ENCODE measurements around the gene MT1B. TPM values are rescaled to one million over a fixed set of nuclear protein-coding genes. Genes with fewer than 3 reads are reported as not detected.

The MT1B gene
- total RNA-seq, 1 donor from 2014 or later, result not detected

DNA sequence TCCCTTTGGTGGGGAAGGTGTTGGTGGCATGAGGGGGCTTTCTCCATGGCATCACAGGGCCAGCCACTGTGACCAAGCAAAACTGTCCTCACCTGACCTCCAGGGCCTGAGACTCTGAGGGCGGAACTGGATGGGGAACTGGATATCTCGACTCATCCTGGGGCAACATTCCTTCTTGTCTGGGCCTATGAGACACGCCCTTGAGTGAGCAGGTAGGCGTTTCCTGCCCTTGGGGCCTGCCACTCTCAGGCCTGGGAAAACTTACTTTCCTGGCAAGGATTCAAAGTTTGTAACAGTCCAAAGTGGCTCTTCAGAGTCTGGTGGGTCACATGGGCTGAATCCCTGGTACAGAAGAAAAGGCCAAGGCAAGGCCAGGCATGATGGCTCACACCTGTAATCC is 40.2 kb downstream of the MT1B start:
- Mint-ChIP-seq H3K27me3 (ENCODE audit: insufficient read depth) (peaks cover 7% of the 10 kb centered on the region), H3K27ac (no peak overlapping the region), H3K36me3 (ENCODE audit: low read depth) (no peaks in the 10 kb centered on the region), H3K4me1 (ENCODE audit: low read depth) (no peaks in the 10 kb centered on the region), H3K4me3 (no peak overlapping the region), H3K9me3 (no peaks in the 10 kb centered on the region)
- DNase-seq (ENCODE audit: low spot score), result no peak
- intact Hi-C loops (cut with micrococcal nuclease), result no loop called here

DNA sequence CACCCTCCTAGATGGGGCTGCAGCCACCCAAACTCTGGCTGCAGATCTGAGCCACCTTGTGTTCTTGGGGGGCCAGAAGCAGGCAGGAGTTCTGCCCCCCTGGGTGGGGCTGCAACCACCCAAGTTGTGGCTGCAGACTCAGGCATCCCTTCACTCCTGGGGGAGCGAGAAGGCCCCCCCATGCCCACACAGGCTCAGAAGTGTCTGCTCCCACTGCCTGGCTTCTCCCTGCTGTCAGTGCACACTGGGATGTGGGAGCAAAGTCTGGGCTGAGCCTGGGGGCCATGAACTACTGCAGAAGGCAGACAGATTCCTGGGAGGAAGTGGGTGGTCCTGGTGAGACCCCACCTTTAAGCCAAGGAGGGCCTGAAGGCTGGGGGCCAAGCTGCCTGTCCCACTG is 43.6 kb downstream of the MT1B start:
- H3K27ac Mint-ChIP-seq, result no peak overlapping the region
- peaks cover 13% of the 10 kb centered on the region for H3K27me3 Mint-ChIP-seq (ENCODE audit: insufficient read depth)
- H3K36me3 Mint-ChIP-seq (ENCODE audit: low read depth), result no peaks in the 10 kb centered on the region
- DNase-seq (ENCODE audit: low spot score), result no peak
- no peak overlapping the region for H3K4me3 Mint-ChIP-seq
- intact Hi-C loops (cut with micrococcal nuclease), result no loop called here
- no peaks in the 10 kb centered on the region for H3K4me1 Mint-ChIP-seq (ENCODE audit: low read depth)
- no peaks in the 10 kb centered on the region for H3K9me3 Mint-ChIP-seq

DNA sequence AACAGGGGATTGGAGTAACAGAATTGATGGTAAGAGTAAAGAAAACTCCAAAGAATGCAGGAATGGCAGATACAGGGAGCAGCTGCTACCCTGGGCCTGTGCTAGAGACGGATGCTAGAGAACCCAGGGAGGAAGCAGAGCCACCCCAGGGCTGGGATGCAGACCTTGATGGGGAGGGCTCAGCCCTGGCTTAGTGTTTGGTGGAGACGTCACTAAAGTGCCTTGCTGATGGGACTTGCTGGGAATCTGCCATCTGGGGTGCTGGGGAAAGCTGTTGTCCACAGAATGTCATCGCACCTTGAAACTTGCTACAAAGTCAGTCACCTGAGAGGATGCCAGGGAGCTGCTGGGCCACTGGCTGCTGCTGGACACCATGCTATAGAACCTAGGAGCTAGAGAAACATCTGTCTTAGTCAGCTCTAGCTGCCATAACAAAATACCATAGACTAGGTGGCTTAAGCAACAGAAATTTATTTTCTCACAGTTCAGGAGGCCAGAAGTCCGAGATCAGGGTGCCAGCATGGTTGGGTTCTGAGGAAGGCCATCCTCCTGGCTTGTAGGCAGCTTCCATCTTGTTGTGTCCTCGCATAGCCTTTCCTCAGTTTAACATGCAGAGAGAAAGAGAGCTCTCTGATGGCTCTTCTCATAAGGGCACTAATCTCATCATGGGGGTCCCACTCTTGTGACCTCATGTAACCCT is 45.9 kb downstream of the MT1B start:
- H3K27ac Mint-ChIP-seq, result no peak overlapping the region
- intact Hi-C loops (cut with micrococcal nuclease), result no loop called here
- H3K9me3 Mint-ChIP-seq, result no peaks in the 10 kb centered on the region
- H3K4me1 Mint-ChIP-seq (ENCODE audit: low read depth), result peaks cover 11% of the 10 kb centered on the region
- no peaks in the 10 kb centered on the region for H3K36me3 Mint-ChIP-seq (ENCODE audit: low read depth)
- H3K4me3 Mint-ChIP-seq, result no peak overlapping the region
- no peak for DNase-seq (ENCODE audit: low spot score)
- H3K27me3 Mint-ChIP-seq (ENCODE audit: insufficient read depth), result peaks cover 13% of the 10 kb centered on the region

DNA sequence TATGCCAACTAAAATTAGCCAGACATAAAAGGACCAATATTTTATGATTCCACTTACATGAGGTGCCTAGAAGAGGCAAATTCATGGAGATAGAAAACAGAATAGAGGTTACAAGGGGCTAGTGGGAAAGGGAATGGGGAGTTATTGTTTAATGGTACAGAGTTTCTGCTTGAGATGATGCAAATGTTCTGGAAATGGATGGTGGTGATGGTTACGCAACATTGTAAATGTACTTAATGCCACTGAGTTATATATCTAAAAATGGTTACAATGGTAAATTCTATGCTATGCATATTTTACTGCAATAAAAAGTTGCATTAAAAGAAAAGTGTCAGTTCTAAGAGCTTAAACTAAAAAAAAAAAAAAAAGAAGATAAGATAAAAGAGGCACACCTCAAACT is 48.5 kb downstream of the MT1B start:
- no peaks in the 10 kb centered on the region for H3K36me3 Mint-ChIP-seq (ENCODE audit: low read depth)
- H3K4me3 Mint-ChIP-seq, result no peak overlapping the region
- peaks cover 13% of the 10 kb centered on the region for H3K27me3 Mint-ChIP-seq (ENCODE audit: insufficient read depth)

DNA sequence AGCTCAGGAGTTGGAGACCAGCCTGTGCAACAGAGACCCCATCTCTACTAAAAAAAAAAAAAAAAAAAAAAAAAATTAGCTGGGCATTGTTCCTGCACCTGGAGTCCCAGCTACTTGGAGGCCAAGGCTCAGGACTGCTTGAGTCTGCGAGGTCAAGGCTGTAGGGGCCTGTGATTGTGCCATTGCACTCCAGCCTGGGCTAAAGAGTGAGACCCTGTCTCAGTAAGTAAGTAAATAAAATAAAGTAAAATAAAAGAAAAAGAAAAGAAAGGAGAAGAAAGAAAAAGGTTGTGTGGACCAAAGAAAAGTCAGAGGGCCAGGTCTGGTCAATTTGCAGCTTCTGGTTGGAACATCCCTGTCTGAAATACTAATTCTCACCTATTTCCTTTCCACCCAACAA is 48.9 kb downstream of the MT1B start:
- Mint-ChIP-seq H3K4me3 (no peak overlapping the region), H3K9me3 (no peaks in the 10 kb centered on the region), H3K27ac (no peak overlapping the region), H3K4me1 (ENCODE audit: low read depth) (peaks cover 11% of the 10 kb centered on the region), H3K36me3 (ENCODE audit: low read depth) (no peaks in the 10 kb centered on the region), H3K27me3 (ENCODE audit: insufficient read depth) (peaks cover 13% of the 10 kb centered on the region)
- no peak for DNase-seq (ENCODE audit: low spot score)
- intact Hi-C loops (cut with micrococcal nuclease), result loop anchor here (10.0 kb wide), 1 partner anchor 756 kb away; no protein-coding TSS in a partner anchor

More for the DNA sequence above, 48.5 kb downstream of the MT1B start:
- Mint-ChIP-seq H3K4me1 (ENCODE audit: low read depth) (peaks cover 11% of the 10 kb centered on the region), H3K9me3 (no peaks in the 10 kb centered on the region), H3K27ac (no peak overlapping the region)
- intact Hi-C loops (cut with micrococcal nuclease), result loop anchor here (10.0 kb wide), 1 partner anchor 755 kb away; no protein-coding TSS in a partner anchor
- DNase-seq (ENCODE audit: low spot score), result no peak

DNA sequence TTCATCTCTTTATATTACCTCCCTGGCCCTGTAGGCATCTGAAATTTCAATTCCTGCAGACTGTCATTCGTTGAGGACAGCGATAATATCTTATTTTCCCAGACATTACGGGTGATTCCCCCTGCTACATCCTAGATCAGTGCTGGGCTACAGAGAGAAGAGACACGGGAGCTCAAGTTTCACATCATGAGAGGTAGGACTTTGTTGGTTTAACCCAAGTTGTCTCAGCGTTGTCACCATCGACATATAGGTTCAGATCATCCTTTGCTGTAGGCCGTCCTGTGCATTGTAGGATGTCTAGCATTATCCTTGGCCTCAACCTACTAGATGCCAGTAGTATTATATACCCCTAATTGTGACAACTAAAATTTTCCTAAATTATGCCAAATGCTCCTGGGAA is 49.8 kb downstream of the MT1B start:
- Mint-ChIP-seq H3K4me3 (no peak overlapping the region), H3K36me3 (ENCODE audit: low read depth) (no peaks in the 10 kb centered on the region), H3K4me1 (ENCODE audit: low read depth) (peaks cover 11% of the 10 kb centered on the region), H3K27me3 (ENCODE audit: insufficient read depth) (peaks cover 13% of the 10 kb centered on the region), H3K27ac (no peak overlapping the region), H3K9me3 (no peaks in the 10 kb centered on the region)
- intact Hi-C loops (cut with micrococcal nuclease), result loop anchor here (10.0 kb wide), 1 partner anchor 757 kb away; no protein-coding TSS in a partner anchor
- DNase-seq (ENCODE audit: low spot score), result no peak

Other genes with a start within 250 kb of the MT1B start
- 57.2 and 64.3 TPM in 2 replicates for gene AMFR, start 226.3 kb upstream of the MT1B start, total RNA-seq
- 271 and 313 TPM in 2 replicates for gene NUDT21, start 200.6 kb upstream of the MT1B start, total RNA-seq
- 87.9 and 90.9 TPM in 2 replicates for gene OGFOD1, start 200.3 kb upstream of the MT1B start, total RNA-seq
- gene BBS2, start 131.9 kb upstream of the MT1B start, total RNA-seq, result 7.4 and 12.3 TPM in 2 replicates
- not detected in 2 replicates for gene MT4, start 86.8 kb upstream of the MT1B start, total RNA-seq
- 1.9 and 2.7 TPM in 2 replicates for gene MT3, start 62.4 kb upstream of the MT1B start, total RNA-seq
- gene MT2A, start 43.3 kb upstream of the MT1B start, total RNA-seq, result 348 and 365 TPM in 2 replicates
- 135 TPM in 2 replicates for gene MT1E, start 26.1 kb upstream of the MT1B start, total RNA-seq
- gene MT1M, start 19.2 kb upstream of the MT1B start, total RNA-seq, result not detected in 2 replicates
- 0.60 and 4.1 TPM in 2 replicates for gene MT1A, start 13.2 kb upstream of the MT1B start, total RNA-seq
- 4.3 and 5.2 TPM in 2 replicates for gene MT1F, start 6.1 kb downstream of the MT1B start, total RNA-seq
- 28.5 and 29.1 TPM in 2 replicates for gene MT1G, start 16.2 kb downstream of the MT1B start, total RNA-seq
- gene MT1H, start 17.9 kb downstream of the MT1B start, total RNA-seq, result 1.4 TPM in 1 of 2 replicates, not detected in the other
- 60.7 and 70.4 TPM in 2 replicates for gene MT1X, start 30.6 kb downstream of the MT1B start, total RNA-seq
- 150 and 152 TPM in 2 replicates for gene NUP93, start 78.2 kb downstream of the MT1B start, total RNA-seq
- gene SLC12A3, start 213.3 kb downstream of the MT1B start, total RNA-seq, result not detected in 2 replicates